Gastroesophageal sphincter (tissue), 3 donors: ENCODE data around the gene ZMYND19.

Source experiments
- POLR2A ChIP-seq, 2 donors: fragments of 450-650 bp; IDR thresholded peaks; one replicate each; pipeline ENCODE4 v1.6.1; 2017; ENCODE audit warnings: antibody characterized with exemption in 2 of 2, mild to moderate bottlenecking in 2 of 2, moderate library complexity in 1 of 2
- POLR2AphosphoS5 ChIP-seq: sonication (generic); formaldehyde crosslinking; IDR thresholded peaks from one replicate; pipeline ENCODE4 v1.6.1; 2017; ENCODE audit warnings: antibody characterized with exemption
- TF ChIP-seq, protein P1 (sequence below), 4 experiments: fragments of 200-600 bp in 2 of 4; fragments of 450-650 bp in 2 of 4; sonication (generic) in 1 of 4; IDR thresholded peaks; one replicate each; pipeline ENCODE4 v1.5.1; 2017 to 2019; ENCODE audit warnings: antibody characterized with exemption in 4 of 4, mild to moderate bottlenecking in 2 of 4, moderate library complexity in 2 of 4

DNA sequence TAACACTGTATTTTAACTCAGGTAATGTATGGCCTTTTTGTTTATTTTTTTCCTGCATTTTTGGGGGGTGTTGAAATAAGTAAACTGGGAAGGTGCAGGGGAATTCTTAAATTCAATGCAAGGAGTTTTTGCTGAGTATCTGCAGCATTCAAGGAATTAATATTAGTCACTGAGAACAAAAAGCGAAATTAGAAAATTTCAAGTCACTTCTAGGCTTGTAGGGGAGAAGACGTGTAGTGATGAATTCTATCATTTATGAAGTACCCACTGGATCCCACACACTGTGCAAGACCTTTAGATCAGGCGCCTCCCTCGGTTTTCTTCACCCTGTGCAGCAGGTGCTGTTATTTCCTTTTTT is 29.7 kb upstream of the ZMYND19 start:
- TF ChIP-seq, protein P1, sequence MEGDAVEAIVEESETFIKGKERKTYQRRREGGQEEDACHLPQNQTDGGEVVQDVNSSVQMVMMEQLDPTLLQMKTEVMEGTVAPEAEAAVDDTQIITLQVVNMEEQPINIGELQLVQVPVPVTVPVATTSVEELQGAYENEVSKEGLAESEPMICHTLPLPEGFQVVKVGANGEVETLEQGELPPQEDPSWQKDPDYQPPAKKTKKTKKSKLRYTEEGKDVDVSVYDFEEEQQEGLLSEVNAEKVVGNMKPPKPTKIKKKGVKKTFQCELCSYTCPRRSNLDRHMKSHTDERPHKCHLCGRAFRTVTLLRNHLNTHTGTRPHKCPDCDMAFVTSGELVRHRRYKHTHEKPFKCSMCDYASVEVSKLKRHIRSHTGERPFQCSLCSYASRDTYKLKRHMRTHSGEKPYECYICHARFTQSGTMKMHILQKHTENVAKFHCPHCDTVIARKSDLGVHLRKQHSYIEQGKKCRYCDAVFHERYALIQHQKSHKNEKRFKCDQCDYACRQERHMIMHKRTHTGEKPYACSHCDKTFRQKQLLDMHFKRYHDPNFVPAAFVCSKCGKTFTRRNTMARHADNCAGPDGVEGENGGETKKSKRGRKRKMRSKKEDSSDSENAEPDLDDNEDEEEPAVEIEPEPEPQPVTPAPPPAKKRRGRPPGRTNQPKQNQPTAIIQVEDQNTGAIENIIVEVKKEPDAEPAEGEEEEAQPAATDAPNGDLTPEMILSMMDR (IDR thresholded peaks at IDR 0.05), result no peak
- TF ChIP-seq POLR2A (IDR thresholded peaks at IDR 0.05), result no peak
- TF ChIP-seq POLR2AphosphoS5, result no peak
